ENCODE data around the gene ZNF816.
A peak's percentile ranks its signal among the peaks of the same experiment; 100 is the strongest.
"Not testable (repeated sequence)": the region's sequence is repeated elsewhere in the genome, so short reads cannot be mapped to it uniquely, and the experiment has no call there.

The ZNF816 gene

DNA sequence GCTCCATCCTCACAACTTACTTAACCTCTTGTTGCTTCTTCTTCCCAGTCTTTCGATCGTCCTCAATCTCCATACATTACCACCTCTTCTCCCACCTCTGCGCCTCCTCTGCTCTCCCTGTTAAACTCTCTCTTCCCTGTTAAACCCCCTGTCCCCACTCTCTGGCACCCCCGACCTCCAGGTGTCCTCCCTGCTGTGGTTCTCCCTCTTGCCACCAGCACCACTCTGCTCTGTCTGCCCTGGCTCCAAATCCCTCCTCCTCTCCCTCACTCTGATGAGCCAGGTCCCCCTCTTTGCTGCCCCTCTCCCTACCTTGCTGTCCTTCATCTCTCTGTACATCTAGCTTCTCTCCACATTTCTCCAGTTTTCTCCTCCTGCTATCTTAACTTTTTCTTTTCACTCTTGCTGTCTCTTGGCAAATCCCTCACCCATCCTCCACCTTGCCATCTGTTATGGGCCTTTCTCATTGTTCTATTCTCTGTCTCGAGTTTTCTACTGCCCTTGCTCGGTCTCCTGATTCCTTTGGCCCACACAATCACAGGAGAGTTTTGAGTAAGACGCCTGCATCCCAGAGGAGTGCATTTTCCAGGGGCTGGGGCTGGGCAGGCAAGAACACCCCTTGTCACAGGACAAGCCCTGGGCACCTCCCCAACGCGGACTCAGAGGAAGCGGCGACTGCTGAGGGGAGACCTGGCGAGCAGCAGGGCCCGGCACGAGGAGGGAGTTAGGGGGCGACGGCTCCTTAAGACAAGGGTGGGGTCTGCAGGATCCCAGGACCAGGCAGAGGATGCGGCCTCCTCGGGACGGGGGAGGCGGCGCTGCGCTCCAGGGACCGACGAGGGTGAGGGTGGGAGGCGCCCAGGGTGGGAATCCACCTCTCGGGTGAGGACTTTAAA lies 29.7 kb upstream of the ZNF816 start:
- peak; percentile 1 for DNase-seq
- TF ChIP-seq CTCF (IDR thresholded peaks at IDR 0.05; ENCODE audit: low read depth, low read length, missing control alignments) = no peak
- H3K4me3 ChIP-seq (ENCODE audit: low read depth, low read length) = peak overlapping the region; percentile 52
- H3K27me3 ChIP-seq (replicated peaks) = no peaks in the 10 kb centered on the region
- in situ Hi-C loops (cut with HindIII; ENCODE audit: low pct_ligation_motif_present, low sequenced_read_pairs) = no loop called here
- peak overlapping the region; percentile 26 for H3K27ac ChIP-seq
- H3K36me3 ChIP-seq (replicated peaks) = no peaks in the 10 kb centered on the region

- Histone ChIP-seq H3K4me3 (ENCODE audit: low read depth, low read length) (peak overlapping the region; percentile 5), H3K27ac (peak overlapping the region; percentile 65), H3K27me3 (replicated peaks) (no peaks in the 10 kb centered on the region), H3K36me3 (replicated peaks) (peaks cover 5% of the 10 kb centered on the region)
- DNase-seq = peak; percentile 40
- TF ChIP-seq CTCF (IDR thresholded peaks at IDR 0.05; ENCODE audit: low read depth, low read length, missing control alignments) = no peak
- in situ Hi-C loops (cut with HindIII; ENCODE audit: low pct_ligation_motif_present, low sequenced_read_pairs) = no loop called here
These were observed 28.8 kb upstream of the ZNF816 start for GRCh38 chr19:52991484-52991883.

DNA sequence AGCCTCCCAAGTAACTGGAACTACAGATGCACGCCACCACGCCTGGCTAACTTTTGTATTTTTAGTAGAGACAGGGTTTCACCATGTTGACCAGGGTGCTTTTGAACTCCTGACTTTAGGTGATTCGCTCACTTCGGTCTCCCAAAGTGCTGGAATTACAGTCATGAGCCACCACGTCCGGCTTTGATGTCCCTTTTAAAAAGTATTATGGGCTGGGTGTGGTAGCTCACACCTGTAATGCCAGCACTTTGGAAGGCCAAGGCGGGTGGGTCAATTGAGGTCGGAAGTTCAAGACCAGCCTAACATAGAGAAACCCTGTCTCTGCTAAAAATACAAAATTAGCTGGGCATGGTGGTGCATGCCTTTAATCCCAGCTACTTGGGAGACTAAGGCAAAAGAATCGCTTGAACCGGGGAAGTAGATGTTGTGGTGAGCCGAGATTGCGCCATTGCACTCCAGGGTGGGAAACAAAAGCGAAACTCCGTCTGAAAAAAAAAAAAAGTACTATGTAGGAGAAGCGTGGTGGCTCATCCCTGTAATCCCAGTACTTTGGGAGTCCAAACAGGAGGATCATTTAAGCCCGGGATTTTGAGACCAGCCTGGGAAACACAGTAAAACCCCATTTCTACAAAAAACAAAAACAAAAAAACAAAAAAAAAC lies 28.2 kb upstream of the ZNF816 start:
- peak; percentile 20 for DNase-seq
- H3K27ac ChIP-seq = peak overlapping the region; percentile 65
- no peak for TF ChIP-seq CTCF (IDR thresholded peaks at IDR 0.05; ENCODE audit: low read depth, low read length, missing control alignments)
- H3K36me3 ChIP-seq (replicated peaks) = peaks cover 11% of the 10 kb centered on the region
- no peak overlapping the region for H3K4me3 ChIP-seq (ENCODE audit: low read depth, low read length)
- H3K27me3 ChIP-seq (replicated peaks) = no peaks in the 10 kb centered on the region
- in situ Hi-C loops (cut with HindIII; ENCODE audit: low pct_ligation_motif_present, low sequenced_read_pairs) = no loop called here

DNA sequence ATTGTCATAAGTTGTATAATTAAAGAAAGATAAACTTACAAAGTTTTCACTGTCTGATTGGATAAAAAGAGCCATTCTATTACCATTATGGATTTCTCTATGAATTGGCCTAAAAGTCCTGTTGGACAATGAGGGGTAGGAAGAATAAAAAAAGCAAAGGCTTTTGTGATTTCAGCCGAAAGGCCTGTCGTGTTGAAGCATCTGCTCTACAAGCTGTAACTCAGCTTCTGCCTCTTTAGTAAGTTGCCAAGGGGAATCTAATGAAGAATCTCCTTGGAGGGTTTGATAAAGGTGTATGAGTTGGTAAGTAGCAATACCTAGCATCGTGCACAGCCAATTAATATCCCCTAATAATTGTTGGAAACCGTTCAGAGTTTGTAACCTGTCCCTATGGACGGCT lies 25.8 kb upstream of the ZNF816 start:
- in situ Hi-C loops (cut with HindIII; ENCODE audit: low pct_ligation_motif_present, low sequenced_read_pairs) = no loop called here
- H3K27ac ChIP-seq = no peak overlapping the region

GRCh38 chr19:52987221-52987620 lies 24.5 kb upstream of the ZNF816 start:
- Histone ChIP-seq H3K27ac (no peak overlapping the region), H3K4me3 (ENCODE audit: low read depth, low read length) (no peak overlapping the region), H3K27me3 (replicated peaks) (no peaks in the 10 kb centered on the region), H3K36me3 (replicated peaks) (peaks cover 23% of the 10 kb centered on the region)
- no peak for TF ChIP-seq CTCF (IDR thresholded peaks at IDR 0.05; ENCODE audit: low read depth, low read length, missing control alignments)
- in situ Hi-C loops (cut with HindIII; ENCODE audit: low pct_ligation_motif_present, low sequenced_read_pairs) = no loop called here
- no peak for DNase-seq

More for the DNA sequence above, 25.8 kb upstream of the ZNF816 start:
- no peak for DNase-seq
- Histone ChIP-seq H3K36me3 (replicated peaks) (peaks cover 23% of the 10 kb centered on the region), H3K4me3 (ENCODE audit: low read depth, low read length) (no peak overlapping the region), H3K27me3 (replicated peaks) (no peaks in the 10 kb centered on the region)
- TF ChIP-seq CTCF (IDR thresholded peaks at IDR 0.05; ENCODE audit: low read depth, low read length, missing control alignments) = no peak

GRCh38 chr19:52983167-52983566 lies 20.5 kb upstream of the ZNF816 start:
- DNase-seq; H3K4me3 ChIP-seq (ENCODE audit: low read depth, low read length); in situ Hi-C loops (cut with HindIII; ENCODE audit: low pct_ligation_motif_present, low sequenced_read_pairs); H3K27me3 ChIP-seq (replicated peaks); H3K27ac ChIP-seq: not testable (repeated sequence)
- peaks cover 23% of the 10 kb centered on the region for H3K36me3 ChIP-seq (replicated peaks)
